Activated naive CD4-positive, alpha-beta T cell treated with anti-CD3 and anti-CD28 coated beads, Interleukin-2, amount 10 ng/mL, durations not matched to agents 7 days and 5 days (primary cell): ENCODE results near the gene BICDL1.

ENCODE experiments used
- CTCF ChIA-PET: fragments of 350-600 bp; sonication (Branson Sonifier 250); formaldehyde crosslinking; loops from one replicate; lab custom pipeline; 2021; ENCODE audit warnings: antibody characterized with exemption; lab: Charles Lee
- DNase-seq: peaks from one replicate; pipeline ENCODE4 v3.0.0-alpha.2; 2020
- H3K27ac Mint-ChIP-seq: one replicate; pipeline ENCODE4 v1.8.0; 2021; ENCODE audit warnings: mild to moderate bottlenecking, moderate library complexity, mixed read lengths
- H3K27me3 Mint-ChIP-seq: one replicate; pipeline ENCODE4 v1.8.0; 2021; ENCODE audit warnings: mild to moderate bottlenecking, mixed read lengths
- H3K36me3 Mint-ChIP-seq: one replicate; pipeline ENCODE4 v1.8.0; 2021; ENCODE audit warnings: mixed read lengths
- H3K4me1 Mint-ChIP-seq: one replicate; pipeline ENCODE4 v1.8.0; 2021; ENCODE audit warnings: mixed read lengths
- H3K4me3 Mint-ChIP-seq: one replicate; pipeline ENCODE4 v1.8.0; 2021; ENCODE audit warnings: mild to moderate bottlenecking, moderate library complexity, mixed read lengths
- H3K9me3 Mint-ChIP-seq: one replicate; pipeline ENCODE4 v1.8.0; 2021; ENCODE audit warnings: mixed read lengths

Gene BICDL1

GRCh38 chr12:120067901-120068300 is 78.9 kb downstream of the BICDL1 start:
- no peaks in the 10 kb centered on the region for H3K27me3 Mint-ChIP-seq
- no peak for DNase-seq
- no peak overlapping the region for H3K4me3 Mint-ChIP-seq
- no peaks in the 10 kb centered on the region for H3K9me3 Mint-ChIP-seq
- CTCF ChIA-PET = no interaction called here
- no peaks in the 10 kb centered on the region for H3K4me1 Mint-ChIP-seq
- H3K36me3 Mint-ChIP-seq = peaks cover 26% of the 10 kb centered on the region
- no peak overlapping the region for H3K27ac Mint-ChIP-seq

DNA sequence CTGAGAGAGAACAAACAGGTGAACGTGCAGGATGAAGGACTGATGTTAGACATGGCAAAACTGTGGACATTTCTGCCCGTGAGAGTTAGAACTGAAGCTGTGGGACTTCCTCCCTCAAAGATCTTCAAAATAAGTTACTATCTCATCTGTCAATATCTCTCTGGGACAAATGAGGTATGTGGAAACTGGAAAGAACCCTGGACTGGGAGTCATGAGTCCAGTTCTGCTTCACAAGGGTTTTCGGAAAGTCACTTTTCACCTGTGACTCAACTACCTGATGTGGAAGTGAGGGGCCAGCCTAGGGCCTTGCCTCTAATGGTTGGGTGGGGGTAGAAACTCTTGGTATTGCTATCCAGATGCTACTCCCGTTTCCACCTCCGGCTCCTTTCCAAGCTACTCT is 80.2 kb downstream of the BICDL1 start:
- H3K27me3 Mint-ChIP-seq = no peaks in the 10 kb centered on the region
- DNase-seq = no peak
- no peaks in the 10 kb centered on the region for H3K9me3 Mint-ChIP-seq
- no peak overlapping the region for H3K4me3 Mint-ChIP-seq
- peaks cover 35% of the 10 kb centered on the region for H3K36me3 Mint-ChIP-seq
- peaks cover 8% of the 10 kb centered on the region for H3K4me1 Mint-ChIP-seq
- no peak overlapping the region for H3K27ac Mint-ChIP-seq
- CTCF ChIA-PET = no interaction called here

- Mint-ChIP-seq H3K27ac (no peak overlapping the region), H3K36me3 (peaks cover 46% of the 10 kb centered on the region), H3K27me3 (no peaks in the 10 kb centered on the region), H3K4me1 (peaks cover 19% of the 10 kb centered on the region), H3K4me3 (no peak overlapping the region), H3K9me3 (no peaks in the 10 kb centered on the region)
- DNase-seq = no peak
- CTCF ChIA-PET = interaction anchor here (2.6 kb wide), 1 partner anchor 16 kb away, joined by 7 read pairs; no protein-coding TSS in a partner anchor
These were observed 82.5 kb downstream of the BICDL1 start for GRCh38 chr12:120071493-120072020.

GRCh38 chr12:120072472-120073249 is 83.6 kb downstream of the BICDL1 start:
- no peaks in the 10 kb centered on the region for H3K9me3 Mint-ChIP-seq
- no peaks in the 10 kb centered on the region for H3K27me3 Mint-ChIP-seq
- DNase-seq = no peak
- H3K36me3 Mint-ChIP-seq = peaks cover 47% of the 10 kb centered on the region
- peaks cover 19% of the 10 kb centered on the region for H3K4me1 Mint-ChIP-seq
- H3K4me3 Mint-ChIP-seq = no peak overlapping the region
- peak overlapping the region; percentile 37 for H3K27ac Mint-ChIP-seq
- CTCF ChIA-PET = interaction anchor here (2.6 kb wide), 1 partner anchor 15 kb away, joined by 7 read pairs; no protein-coding TSS in a partner anchor

DNA sequence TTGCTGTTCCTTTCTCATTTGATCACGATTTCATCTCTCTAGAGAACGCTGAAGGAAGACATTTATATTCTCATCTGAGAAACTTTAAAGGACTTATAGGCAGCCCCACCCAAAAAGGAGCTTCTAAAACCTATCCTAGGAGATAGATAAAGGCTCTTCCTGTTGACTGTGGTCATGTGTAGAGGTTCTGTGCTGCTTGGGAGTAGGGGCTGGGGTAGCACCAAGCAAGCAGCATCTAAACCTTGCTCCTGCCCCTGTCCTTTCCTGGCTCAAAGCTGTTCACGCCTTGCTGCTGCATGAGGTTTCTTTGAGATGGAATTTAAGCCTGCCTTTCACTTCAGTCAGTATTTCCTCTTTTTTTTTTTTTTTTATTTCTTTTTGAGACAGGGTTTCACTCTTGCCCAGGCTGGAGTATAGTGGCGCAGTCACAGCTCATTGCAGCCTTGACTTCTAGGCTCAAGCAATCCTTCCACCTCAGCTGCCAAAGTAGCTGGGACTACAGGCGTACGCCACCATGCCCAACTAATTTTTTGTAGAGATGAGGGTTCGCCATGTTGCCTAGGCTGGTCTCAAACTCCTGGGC is 86.1 kb downstream of the BICDL1 start:
- Mint-ChIP-seq H3K27me3 (no peaks in the 10 kb centered on the region), H3K36me3 (peaks cover 52% of the 10 kb centered on the region)

DNA sequence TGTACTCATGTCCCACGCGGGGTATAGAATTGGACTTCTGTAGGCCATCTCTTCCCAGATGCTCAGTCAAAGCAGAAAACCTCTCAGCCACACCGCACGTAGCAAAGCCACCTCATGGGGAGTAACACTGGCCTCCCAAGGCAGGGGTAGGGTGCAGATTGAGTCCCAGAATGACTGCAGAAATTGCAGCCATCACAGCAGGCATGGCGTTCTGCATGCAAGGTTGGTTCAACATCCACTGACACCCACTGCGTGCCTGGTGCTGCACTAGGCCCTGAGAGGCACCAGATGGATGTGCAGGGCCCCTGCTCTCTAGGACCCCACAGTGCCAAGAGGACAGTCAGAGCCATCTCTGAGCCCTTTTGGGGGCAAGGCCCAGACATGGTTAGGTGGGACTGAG is 87.6 kb downstream of the BICDL1 start:
- Mint-ChIP-seq H3K4me1 (peaks cover 35% of the 10 kb centered on the region), H3K9me3 (no peaks in the 10 kb centered on the region), H3K4me3 (no peak overlapping the region), H3K27me3 (no peaks in the 10 kb centered on the region), H3K27ac (no peak overlapping the region), H3K36me3 (peaks cover 51% of the 10 kb centered on the region)
- CTCF ChIA-PET = no interaction called here
- no peak for DNase-seq

More for the DNA sequence above, 86.1 kb downstream of the BICDL1 start:
- H3K9me3 Mint-ChIP-seq = no peaks in the 10 kb centered on the region
- no peak overlapping the region for H3K4me3 Mint-ChIP-seq
- H3K27ac Mint-ChIP-seq = peak overlapping the region; percentile 89
- DNase-seq = peak; percentile 32
- CTCF ChIA-PET = interaction anchor here (0.6 to 1.1 kb wide), 2 partner anchors 12 to 204 kb away, joined by 3 to 4 read pairs; no protein-coding TSS in a partner anchor
- H3K4me1 Mint-ChIP-seq = peaks cover 35% of the 10 kb centered on the region

GRCh38 chr12:120077260-120077659 is 88.2 kb downstream of the BICDL1 start:
- peaks cover 52% of the 10 kb centered on the region for H3K36me3 Mint-ChIP-seq
- peaks cover 35% of the 10 kb centered on the region for H3K4me1 Mint-ChIP-seq
- CTCF ChIA-PET = no interaction called here
- H3K27ac Mint-ChIP-seq = peak overlapping the region; percentile 58
- no peak for DNase-seq
- no peaks in the 10 kb centered on the region for H3K27me3 Mint-ChIP-seq
- no peaks in the 10 kb centered on the region for H3K9me3 Mint-ChIP-seq
- no peak overlapping the region for H3K4me3 Mint-ChIP-seq

DNA sequence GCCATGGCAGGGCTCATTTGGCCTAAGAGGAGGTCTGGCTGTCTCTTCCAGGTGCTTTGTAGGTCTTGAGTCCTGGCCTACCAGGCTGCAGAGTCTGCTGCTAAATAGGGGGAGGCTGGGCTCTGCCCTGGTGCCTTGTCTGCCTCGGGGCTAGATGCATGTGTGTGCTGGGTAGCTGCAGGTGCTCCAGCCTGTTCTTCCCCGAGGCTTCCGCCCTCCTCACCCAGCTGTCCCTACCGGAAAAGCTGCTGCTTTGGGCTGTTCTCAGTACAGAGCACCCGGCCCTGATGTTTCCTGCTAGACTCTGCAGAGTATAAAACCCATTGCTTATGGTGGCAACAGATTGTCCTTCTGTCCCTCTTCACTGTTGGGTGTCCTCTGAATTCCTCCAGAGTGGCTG is 89.8 kb downstream of the BICDL1 start:
- H3K27me3 Mint-ChIP-seq = no peaks in the 10 kb centered on the region
- no peak overlapping the region for H3K4me3 Mint-ChIP-seq
- H3K36me3 Mint-ChIP-seq = peaks cover 49% of the 10 kb centered on the region
- CTCF ChIA-PET = interaction anchor here (1.1 to 1.4 kb wide), 2 partner anchors 8 to 72 kb away, joined by 3 read pairs; no protein-coding TSS in a partner anchor
- H3K9me3 Mint-ChIP-seq = no peaks in the 10 kb centered on the region
- peaks cover 30% of the 10 kb centered on the region for H3K4me1 Mint-ChIP-seq
- peak overlapping the region; percentile 83 for H3K27ac Mint-ChIP-seq
- peak; percentile 48 for DNase-seq

DNA sequence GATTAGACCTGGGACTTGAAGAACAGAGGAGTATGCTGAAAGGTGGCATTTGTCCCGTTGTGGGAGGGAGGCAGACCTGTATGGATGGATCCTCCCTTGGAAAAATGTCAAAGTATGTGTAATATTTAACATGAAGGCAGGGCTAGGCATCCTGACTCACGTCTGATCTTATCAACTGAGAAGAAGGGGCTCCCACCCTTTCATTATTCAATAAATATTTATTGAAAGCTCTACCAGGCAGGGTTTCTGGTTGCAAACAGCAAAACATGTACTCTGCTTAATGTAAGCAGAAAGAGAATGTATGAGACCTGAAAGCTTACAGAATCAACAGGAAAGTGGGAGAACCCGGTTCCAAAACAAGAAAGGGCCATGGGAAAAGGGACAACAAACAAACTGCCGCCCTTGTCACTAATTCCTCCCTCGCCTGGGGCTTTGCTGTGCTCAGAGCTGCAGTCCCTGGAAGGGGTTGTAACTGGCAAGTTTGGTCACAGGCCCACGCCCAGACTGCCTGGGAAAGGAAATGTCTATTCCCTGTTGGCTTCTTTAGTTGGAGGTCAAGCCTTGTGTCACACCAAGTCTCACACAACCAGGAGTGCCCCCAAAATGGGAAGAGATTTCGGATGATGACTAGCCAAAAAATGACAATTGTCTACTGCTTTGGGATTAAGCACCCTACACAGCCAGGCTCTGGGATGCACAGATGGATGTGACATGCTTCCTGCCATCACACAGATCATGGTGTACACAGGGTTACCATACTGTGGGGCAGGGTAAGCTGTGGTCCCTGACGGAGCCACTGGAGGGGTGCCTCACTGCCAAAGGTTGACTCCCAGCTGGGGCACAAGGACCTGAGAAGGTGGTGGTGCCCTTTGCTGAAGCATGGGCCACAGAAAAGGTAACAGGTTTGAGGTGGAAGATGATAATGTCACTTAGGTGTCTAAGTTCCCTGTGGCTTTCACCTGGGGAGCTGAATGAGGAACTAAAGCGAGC is 90.7 kb downstream of the BICDL1 start:
- H3K27me3 Mint-ChIP-seq = no peaks in the 10 kb centered on the region
- CTCF ChIA-PET = interaction anchor here (1.2 kb wide), 1 partner anchor 98 kb away, joined by 3 read pairs; no protein-coding TSS in a partner anchor
- peaks cover 24% of the 10 kb centered on the region for H3K4me1 Mint-ChIP-seq
- H3K4me3 Mint-ChIP-seq = no peak overlapping the region
- H3K27ac Mint-ChIP-seq = peak overlapping the region; percentile 83
- H3K9me3 Mint-ChIP-seq = no peaks in the 10 kb centered on the region
- peaks cover 48% of the 10 kb centered on the region for H3K36me3 Mint-ChIP-seq
- DNase-seq = no peak

GRCh38 chr12:120081641-120082040 is 92.6 kb downstream of the BICDL1 start:
- CTCF ChIA-PET = interaction anchor here (0.9 kb wide), 1 partner anchor 141 kb away, joined by 5 read pairs; no protein-coding TSS in a partner anchor
- H3K27ac Mint-ChIP-seq = no peak overlapping the region

DNA sequence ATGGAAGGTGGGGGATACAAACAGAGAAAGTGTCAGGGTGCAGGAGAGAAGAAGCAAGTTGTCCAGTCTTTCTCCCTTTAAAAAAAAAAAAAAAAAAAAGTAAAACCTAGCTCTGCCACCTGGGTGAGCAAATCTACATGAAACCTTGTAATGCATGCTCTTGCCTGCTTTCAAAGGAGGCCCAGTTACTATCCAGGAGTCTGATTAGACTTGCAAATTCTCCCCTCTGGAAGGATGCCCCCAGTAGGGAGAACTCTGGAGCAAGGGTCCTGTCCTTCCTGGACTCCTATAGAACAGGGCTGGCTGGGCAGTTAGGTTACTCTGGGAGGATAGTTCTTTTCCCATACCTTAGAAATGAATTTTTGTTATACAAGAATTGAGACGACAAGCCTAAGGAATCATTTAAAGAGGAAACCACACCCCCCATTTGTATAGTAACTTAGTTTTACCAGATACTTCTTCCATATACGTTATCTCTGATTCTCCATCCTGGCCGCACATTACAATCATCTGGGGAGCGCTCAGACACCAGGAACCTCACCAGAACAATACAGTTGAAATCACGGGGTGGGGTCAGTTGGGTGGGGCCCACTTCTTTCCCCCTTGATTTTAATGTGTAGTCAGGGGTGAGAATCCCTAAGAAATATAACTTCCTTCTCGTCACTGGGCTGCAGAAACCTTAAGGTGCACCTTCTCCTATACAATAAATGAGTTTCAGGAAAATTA is 97.0 kb downstream of the BICDL1 start:
- Mint-ChIP-seq H3K27me3 (no peaks in the 10 kb centered on the region), H3K4me3 (no peak overlapping the region), H3K36me3 (peaks cover 38% of the 10 kb centered on the region), H3K9me3 (no peaks in the 10 kb centered on the region), H3K4me1 (peaks cover 32% of the 10 kb centered on the region), H3K27ac (no peak overlapping the region)
- no peak for DNase-seq
- CTCF ChIA-PET = interaction anchor here (0.9 to 1.5 kb wide), 4 partner anchors 11 to 97 kb away, joined by 4 to 13 read pairs (median 9); partner anchors contain the start of gene BICDL1

More at GRCh38 chr12:120081641-120082040, 92.6 kb downstream of the BICDL1 start:
- Mint-ChIP-seq H3K27me3 (no peaks in the 10 kb centered on the region), H3K4me3 (no peak overlapping the region), H3K36me3 (peaks cover 42% of the 10 kb centered on the region), H3K9me3 (no peaks in the 10 kb centered on the region), H3K4me1 (peaks cover 31% of the 10 kb centered on the region)
- DNase-seq = no peak

DNA sequence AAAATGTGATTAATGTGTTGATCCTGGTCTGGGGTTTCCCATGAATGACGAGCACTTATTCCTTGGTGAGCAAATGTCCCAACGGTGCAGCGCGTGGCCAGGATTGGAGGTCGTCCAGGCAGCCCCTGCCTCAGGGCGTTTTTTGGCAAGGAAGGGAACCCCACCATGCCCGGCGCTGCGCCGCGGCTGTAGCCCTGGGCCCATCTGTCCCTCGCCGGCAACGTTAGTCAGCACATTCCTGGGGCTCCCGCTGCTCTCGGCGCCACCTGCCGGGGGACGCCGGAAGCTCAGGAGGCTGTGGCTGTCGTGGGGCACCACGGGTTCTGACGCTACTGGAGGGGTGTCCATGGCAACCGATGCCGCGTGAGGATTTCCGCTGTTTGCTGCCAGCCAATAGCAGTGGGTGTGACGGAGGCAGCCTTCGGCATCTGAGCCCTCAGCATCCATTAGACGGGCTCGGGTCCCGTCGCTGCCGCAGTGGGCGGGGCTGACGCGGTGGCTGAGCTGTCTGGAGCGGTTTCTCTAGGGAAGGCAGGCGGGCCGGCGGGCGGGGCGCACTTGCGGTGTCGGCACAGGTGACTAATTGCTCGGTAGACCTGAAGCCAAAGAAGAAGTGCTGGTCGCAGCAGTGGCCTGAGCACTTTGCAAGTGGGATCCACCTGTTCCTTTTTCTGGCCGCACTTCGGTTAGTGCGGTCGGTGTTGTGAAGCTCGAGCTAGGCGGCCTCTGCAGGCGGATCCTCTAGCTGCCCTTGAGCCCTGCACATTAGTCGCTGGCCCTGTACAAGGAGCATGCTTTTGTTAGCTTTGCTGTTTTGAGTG is 98.0 kb downstream of the BICDL1 start:
- Mint-ChIP-seq H3K27me3 (no peaks in the 10 kb centered on the region), H3K9me3 (no peaks in the 10 kb centered on the region), H3K36me3 (peaks cover 40% of the 10 kb centered on the region), H3K4me3 (peak overlapping the region; percentile 63), H3K4me1 (peaks cover 32% of the 10 kb centered on the region), H3K27ac (peak overlapping the region; percentile 88)
- CTCF ChIA-PET = interaction anchor here (0.7 to 1.6 kb wide), 15 partner anchors 8 to 180 kb away, joined by 3 to 13 read pairs (median 4); partner anchors contain the start of gene BICDL1
- peak; percentile 100 for DNase-seq
